Activated CD8-positive, alpha-beta memory T cell treated with anti-CD3 and anti-CD28 coated beads, Interleukin-2, amount 10 ng/mL, durations not matched to agents 7 days and 5 days (primary cell): ENCODE data around the gene C13orf46. TPM values are rescaled to one million over a fixed set of nuclear protein-coding genes. Genes with fewer than 3 reads are reported as not detected.

Experiments
- ATAC-seq: fragments of 150-1000 bp; cut with Tn5 transposase; one replicate; pipeline ENCODE4 v1.10.0; 2021; ENCODE audit warnings: moderate library complexity
- CTCF ChIA-PET: fragments of 350-600 bp; sonication (Branson Sonifier 250); formaldehyde crosslinking; loops from one replicate; lab custom pipeline; 2021; ENCODE audit warnings: antibody characterized with exemption; lab: Charles Lee
- DNase-seq: peaks from one replicate; pipeline ENCODE4 v3.0.0-alpha.2; 2020
- H3K27ac Mint-ChIP-seq: one replicate; pipeline ENCODE4 v1.8.0; 2021; ENCODE audit warnings: mild to moderate bottlenecking, mixed read lengths
- H3K27me3 Mint-ChIP-seq: one replicate; pipeline ENCODE4 v1.8.0; 2021; ENCODE audit warnings: mixed read lengths
- H3K36me3 Mint-ChIP-seq: one replicate; pipeline ENCODE4 v1.8.0; 2021; ENCODE audit warnings: mild to moderate bottlenecking, mixed read lengths
- H3K4me1 Mint-ChIP-seq: one replicate; pipeline ENCODE4 v1.8.0; 2021; ENCODE audit warnings: mixed read lengths
- H3K4me3 Mint-ChIP-seq: one replicate; pipeline ENCODE4 v1.8.0; 2021; ENCODE audit warnings: mild to moderate bottlenecking, moderate library complexity, mixed read lengths
- H3K9me3 Mint-ChIP-seq: one replicate; pipeline ENCODE4 v1.8.0; 2022; ENCODE audit warnings: low read depth, mixed read lengths
- total RNA-seq, 2 experiments: library from RNA; stranded (reverse); gene quantifications; one replicate each; pipeline ENCODE4 v1.2.3, GENCODE V29; 2021

Gene C13orf46
- total RNA-seq, 2 experiments from 2014 or later, result 0.37 to 2.3 TPM

DNA sequence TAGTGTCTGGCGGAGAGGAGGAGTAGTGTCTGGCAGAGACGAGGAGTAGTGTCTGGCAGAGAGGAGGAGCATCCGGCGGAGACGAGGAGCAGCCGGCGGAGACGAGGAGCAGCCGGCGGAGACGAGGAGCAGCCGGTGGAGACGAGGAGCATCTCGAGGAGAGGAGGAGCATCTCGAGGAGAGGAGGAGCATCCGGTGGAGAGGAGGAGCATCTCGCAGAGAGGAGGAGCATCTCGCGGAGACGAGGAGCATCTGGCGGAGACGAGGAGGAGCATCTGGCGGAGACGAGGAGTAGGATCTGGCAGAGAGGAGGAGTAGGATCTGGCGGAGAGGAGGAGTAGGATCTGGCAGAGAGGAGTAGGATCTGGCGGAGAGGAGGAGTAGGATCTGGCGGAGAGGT lies 18.2 kb downstream of the C13orf46 start:
- CTCF ChIA-PET, result no interaction called here
- H3K9me3 Mint-ChIP-seq, result peaks cover 26% of the 10 kb centered on the region
- ATAC-seq (no peak), DNase-seq (no peak)
- H3K4me3 Mint-ChIP-seq, result no peak overlapping the region
- H3K4me1 Mint-ChIP-seq, result no peaks in the 10 kb centered on the region
- no peak overlapping the region for H3K27ac Mint-ChIP-seq
- peaks cover 7% of the 10 kb centered on the region for H3K36me3 Mint-ChIP-seq
- no peaks in the 10 kb centered on the region for H3K27me3 Mint-ChIP-seq

DNA sequence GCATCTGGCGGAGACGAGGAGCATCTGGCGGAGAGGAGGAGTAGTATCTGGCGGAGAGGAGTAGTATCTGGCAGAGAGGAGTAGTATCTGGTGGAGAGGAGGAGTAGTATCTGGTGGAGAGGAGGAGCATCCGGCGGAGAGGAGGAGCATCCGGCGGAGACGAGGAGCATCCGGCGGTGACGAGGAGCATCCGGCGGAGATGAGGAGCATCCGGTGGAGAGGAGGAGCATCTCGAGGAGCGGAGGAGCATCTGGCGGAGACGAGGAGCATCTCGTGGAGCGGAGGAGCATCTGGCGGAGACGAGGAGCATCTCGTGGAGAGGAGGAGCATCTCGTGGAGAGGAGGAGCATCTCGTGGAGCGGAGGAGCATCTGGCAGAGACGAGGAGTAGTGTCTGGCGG lies 18.6 kb downstream of the C13orf46 start:
- Mint-ChIP-seq H3K9me3 (peaks cover 22% of the 10 kb centered on the region), H3K4me1 (no peaks in the 10 kb centered on the region), H3K27me3 (no peaks in the 10 kb centered on the region), H3K4me3 (no peak overlapping the region), H3K27ac (no peak overlapping the region), H3K36me3 (peaks cover 3% of the 10 kb centered on the region)
- ATAC-seq (no peak), DNase-seq (no peak)
- CTCF ChIA-PET, result no interaction called here

DNA sequence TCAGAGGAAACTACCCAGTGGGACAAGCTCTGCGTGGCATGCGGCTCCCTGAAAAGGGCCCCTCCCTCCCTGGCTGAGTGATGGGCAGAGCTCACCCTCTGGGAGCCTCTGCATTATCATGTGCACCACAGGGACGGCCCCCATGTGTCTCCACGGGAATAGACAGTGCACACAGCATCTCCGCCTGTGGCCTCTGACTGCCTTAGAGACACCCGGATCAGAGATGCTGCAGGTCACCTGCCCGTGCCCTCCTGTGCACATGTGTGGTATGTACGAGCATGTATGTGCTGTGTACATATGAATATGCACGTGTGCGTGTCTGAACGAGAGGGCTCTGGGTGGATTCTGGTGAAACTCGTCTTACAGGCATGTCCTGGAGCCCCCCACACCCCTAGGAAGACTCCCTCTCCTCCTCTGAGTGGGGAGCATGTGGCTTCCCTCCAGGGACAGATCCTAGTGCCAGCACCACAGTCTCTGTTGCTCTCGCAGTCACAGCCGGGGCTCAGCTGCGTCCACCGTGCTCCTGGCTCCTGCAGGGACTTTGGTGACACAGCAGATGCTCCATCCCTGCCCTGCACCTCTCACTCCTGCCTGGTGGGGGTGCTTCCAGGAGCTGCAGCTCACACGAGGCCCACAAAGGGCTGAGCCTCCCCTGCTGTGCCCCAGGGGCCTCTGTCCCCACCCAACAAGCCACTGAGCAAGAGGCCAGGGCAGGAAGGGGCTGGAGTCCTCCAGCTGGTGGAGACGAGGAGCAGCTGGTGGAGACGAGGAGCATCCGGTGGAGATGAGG lies 19.6 kb downstream of the C13orf46 start:
- CTCF ChIA-PET, result interaction anchor here (2.4 kb wide), 1 partner anchor 272 kb away, joined by 5 read pairs; no protein-coding TSS in a partner anchor
- no peaks in the 10 kb centered on the region for H3K36me3 Mint-ChIP-seq
- no peak overlapping the region for H3K4me3 Mint-ChIP-seq
- no peak for ATAC-seq
- H3K9me3 Mint-ChIP-seq, result peaks cover 16% of the 10 kb centered on the region
- no peaks in the 10 kb centered on the region for H3K4me1 Mint-ChIP-seq
- no peaks in the 10 kb centered on the region for H3K27me3 Mint-ChIP-seq
- H3K27ac Mint-ChIP-seq, result no peak overlapping the region
- no peak for DNase-seq

DNA sequence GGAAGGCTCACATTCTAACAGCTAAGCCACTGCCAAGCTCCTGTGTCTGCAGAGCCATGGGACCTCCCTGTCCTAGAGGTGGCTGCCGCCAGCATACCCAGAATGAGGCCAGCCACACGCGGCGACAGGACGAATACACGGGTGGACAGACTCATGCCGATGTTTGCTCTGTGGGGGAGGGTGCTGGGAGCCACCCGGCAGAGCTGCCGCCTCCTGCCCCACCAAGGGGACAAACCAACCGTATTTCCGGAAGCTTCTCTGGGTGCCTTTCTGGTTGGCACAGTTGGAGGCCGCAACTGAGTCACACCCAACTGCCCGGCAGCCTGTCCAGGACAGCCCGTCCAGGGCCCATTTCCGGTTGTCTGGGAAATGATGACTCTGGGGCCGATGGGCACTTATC lies 20.3 kb downstream of the C13orf46 start:
- ATAC-seq (no peak), DNase-seq (no peak)
- no peaks in the 10 kb centered on the region for H3K36me3 Mint-ChIP-seq
- peaks cover 13% of the 10 kb centered on the region for H3K9me3 Mint-ChIP-seq
- no peaks in the 10 kb centered on the region for H3K27me3 Mint-ChIP-seq
- no peaks in the 10 kb centered on the region for H3K4me1 Mint-ChIP-seq
- no peak overlapping the region for H3K27ac Mint-ChIP-seq
- CTCF ChIA-PET, result interaction anchor here (2.4 kb wide), 1 partner anchor 273 kb away, joined by 5 read pairs; no protein-coding TSS in a partner anchor
- no peak overlapping the region for H3K4me3 Mint-ChIP-seq

DNA sequence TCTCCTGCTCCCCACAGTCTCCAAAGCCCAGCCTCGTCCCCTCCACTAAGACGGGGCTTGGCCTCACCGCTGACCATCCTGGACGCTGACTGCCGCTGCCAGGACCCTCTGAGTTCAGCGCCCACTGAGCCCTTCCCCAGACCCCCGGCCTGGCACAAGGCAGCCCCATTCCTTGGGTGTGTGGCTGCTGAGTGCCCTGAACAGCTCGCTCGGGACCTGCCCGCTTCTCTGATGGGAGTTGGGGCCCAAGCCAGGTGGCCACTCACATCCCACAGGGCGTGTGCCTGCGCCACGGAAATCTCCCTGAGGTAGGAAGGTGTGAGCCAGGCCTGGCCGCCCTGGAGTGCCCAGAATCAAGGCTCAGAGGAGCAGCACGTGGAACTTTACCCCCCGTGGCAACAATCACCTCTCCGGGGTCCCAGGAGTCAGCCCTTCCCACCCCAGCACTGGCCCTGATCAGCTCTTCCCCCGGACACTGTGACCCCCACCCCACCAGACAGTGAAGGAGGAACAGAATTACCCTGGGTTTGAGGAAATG lies 20.8 kb downstream of the C13orf46 start:
- no peaks in the 10 kb centered on the region for H3K36me3 Mint-ChIP-seq
- H3K27ac Mint-ChIP-seq, result no peak overlapping the region
- H3K9me3 Mint-ChIP-seq, result peaks cover 11% of the 10 kb centered on the region
- CTCF ChIA-PET, result interaction anchor here (2.4 kb wide), 1 partner anchor 273 kb away, joined by 5 read pairs; no protein-coding TSS in a partner anchor
- H3K4me1 Mint-ChIP-seq, result no peaks in the 10 kb centered on the region
- H3K4me3 Mint-ChIP-seq, result no peak overlapping the region
- DNase-seq (no peak), ATAC-seq (no peak)
- H3K27me3 Mint-ChIP-seq, result no peaks in the 10 kb centered on the region

DNA sequence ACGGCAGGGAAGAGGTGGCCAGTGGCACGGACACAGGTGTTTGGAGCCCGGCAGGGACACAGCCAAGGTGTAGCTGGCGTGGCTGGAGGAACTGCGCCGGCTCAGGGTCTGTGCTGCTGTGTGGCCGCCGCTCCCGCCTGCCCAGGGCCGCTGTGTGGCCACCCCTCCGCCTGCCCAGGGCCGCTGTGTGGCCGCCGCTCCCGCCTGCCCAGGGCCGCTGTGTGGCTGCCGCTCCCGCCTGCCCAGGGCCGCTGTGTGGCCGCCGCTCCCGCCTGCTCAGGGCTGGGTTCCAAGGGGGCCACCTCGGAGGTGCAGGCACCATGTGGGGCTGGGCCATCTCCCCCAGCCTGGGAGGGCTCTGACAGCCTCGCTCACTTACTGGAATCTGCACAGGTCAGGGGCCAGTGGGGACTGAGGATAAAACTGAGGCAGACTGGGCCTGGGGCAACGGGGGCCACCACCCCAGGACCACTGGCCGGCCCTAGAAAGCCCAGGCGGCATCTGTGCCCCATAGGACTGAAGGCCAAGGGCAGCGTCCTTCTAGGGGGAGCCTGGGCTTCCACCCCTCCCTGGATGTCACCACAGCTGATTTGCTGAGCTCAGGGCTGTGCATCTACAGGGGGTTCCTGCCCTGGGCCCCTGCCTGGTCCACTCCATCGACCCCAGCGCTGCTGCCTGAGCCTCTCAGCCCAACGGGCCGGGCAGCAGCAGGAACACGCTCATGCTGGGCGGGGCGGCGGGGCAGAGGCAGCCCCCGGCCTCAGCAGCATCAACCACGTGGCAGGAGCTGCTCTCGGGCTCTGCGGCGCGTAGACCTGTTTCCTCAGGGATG lies 21.5 kb downstream of the C13orf46 start:
- DNase-seq (no peak), ATAC-seq (no peak)
- H3K4me3 Mint-ChIP-seq, result no peak overlapping the region
- H3K27me3 Mint-ChIP-seq, result no peaks in the 10 kb centered on the region
- CTCF ChIA-PET, result interaction anchor here (2.4 kb wide), 1 partner anchor 274 kb away, joined by 5 read pairs; no protein-coding TSS in a partner anchor
- H3K9me3 Mint-ChIP-seq, result peaks cover 11% of the 10 kb centered on the region
- H3K27ac Mint-ChIP-seq, result no peak overlapping the region
- H3K4me1 Mint-ChIP-seq, result no peaks in the 10 kb centered on the region
- H3K36me3 Mint-ChIP-seq, result no peaks in the 10 kb centered on the region

DNA sequence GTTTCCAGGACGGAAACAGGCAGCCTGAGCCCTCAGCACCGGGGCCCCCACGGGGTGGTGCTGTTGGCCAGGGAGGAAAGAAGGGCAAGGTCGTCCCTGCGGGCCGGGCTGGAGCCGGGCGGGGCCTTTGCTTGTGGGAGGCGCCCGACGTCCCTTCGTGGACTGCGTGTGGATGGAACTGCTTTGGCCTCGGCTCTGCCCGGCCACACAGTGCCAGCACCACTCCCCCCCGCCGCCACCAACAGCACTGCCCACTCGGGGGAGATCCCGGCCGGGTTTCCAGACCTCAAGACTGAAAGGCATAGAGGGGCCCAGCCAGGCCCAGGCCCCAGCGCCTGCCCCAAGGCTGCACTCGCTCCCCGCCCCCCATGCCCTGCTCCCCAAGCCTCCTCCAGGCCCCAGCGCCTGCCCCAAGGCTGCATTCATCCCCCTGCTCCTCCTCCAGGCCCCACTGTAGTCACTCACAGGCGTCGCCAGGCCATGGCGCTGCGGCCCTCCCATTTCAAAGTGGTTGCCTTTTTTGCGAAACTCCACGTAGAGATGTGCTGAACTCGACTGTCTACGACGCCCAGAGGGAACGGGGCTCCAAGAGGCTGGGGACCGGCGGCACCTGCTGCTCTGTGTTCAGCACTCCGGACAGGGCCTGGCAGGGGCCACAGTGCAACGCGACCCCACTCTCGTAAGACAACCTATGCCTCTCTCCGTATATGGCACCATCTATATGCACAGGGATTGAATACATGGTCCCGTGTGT lies 22.5 kb downstream of the C13orf46 start:
- Mint-ChIP-seq H3K9me3 (peaks cover 11% of the 10 kb centered on the region), H3K4me1 (no peaks in the 10 kb centered on the region), H3K4me3 (no peak overlapping the region), H3K36me3 (no peaks in the 10 kb centered on the region), H3K27me3 (no peaks in the 10 kb centered on the region), H3K27ac (no peak overlapping the region)
- ATAC-seq, result peak; percentile 86
- CTCF ChIA-PET, result no interaction called here
- DNase-seq, result peak; percentile 67

DNA sequence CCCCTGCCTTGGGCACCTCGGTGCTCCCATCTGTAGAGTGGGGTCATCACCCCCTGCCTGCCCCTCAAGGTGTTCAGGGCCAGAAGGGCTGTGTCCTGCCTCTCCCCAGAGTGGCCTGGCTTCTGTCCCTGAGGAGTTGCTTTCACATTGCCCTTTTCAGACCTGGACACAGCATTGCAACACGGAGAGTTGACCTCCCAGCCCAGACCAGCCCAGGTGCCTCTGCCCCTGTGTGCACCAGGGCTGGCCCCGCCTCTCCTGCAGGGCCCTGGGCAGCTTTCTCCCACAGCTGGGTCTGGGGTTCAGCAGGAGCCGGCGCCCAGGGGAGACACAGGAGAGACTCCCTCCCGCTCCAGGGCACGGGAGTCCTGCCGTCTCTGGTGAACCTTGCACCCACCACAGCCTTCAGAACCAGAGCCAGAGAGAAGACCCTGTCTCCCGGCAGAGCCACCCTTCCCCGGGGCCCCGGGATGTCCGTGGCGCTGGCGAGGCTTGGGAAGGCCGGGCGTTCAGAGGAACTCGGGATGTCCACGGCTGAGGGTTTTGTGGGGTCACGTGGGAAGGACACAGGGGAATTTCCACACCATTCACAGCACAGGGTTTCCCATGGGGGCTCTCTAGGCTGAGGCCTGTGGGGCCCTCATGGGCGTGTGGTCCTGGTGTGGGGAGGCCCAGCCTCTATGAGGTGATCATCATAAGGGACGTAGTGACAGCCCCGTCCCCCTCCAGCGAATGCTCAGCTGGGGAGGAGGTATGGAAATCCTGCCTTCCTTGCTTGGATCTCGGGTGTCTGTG lies 23.2 kb downstream of the C13orf46 start:
- Mint-ChIP-seq H3K36me3 (no peaks in the 10 kb centered on the region), H3K4me3 (no peak overlapping the region), H3K4me1 (no peaks in the 10 kb centered on the region), H3K27ac (no peak overlapping the region), H3K9me3 (peaks cover 8% of the 10 kb centered on the region), H3K27me3 (no peaks in the 10 kb centered on the region)
- CTCF ChIA-PET, result no interaction called here
- no peak for DNase-seq
- peak; percentile 27 for ATAC-seq

DNA sequence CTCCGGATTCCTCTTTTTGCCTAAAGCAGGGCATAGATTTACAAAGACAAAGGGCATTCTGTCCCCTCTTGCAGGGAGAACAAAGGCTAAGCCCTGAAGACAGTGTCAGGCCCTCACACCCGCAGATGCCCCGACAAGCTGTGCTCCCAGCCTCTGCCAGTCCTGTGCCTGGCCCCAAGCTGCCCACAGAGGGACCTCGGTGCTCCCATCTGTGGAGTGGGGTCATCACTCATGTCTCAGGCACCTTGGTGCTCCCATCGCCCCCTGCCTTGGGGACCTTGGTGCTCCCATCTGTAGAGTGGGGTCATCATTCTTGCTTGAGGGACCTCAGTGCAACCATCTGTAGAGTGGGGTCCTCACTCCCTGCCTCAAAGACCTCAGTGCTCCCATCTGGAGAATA lies 24.3 kb downstream of the C13orf46 start:
- Mint-ChIP-seq H3K27me3 (no peaks in the 10 kb centered on the region), H3K4me3 (no peak overlapping the region), H3K4me1 (no peaks in the 10 kb centered on the region), H3K9me3 (no peaks in the 10 kb centered on the region), H3K36me3 (no peaks in the 10 kb centered on the region), H3K27ac (no peak overlapping the region)
- ATAC-seq, result no peak
- CTCF ChIA-PET, result no interaction called here
- no peak for DNase-seq

DNA sequence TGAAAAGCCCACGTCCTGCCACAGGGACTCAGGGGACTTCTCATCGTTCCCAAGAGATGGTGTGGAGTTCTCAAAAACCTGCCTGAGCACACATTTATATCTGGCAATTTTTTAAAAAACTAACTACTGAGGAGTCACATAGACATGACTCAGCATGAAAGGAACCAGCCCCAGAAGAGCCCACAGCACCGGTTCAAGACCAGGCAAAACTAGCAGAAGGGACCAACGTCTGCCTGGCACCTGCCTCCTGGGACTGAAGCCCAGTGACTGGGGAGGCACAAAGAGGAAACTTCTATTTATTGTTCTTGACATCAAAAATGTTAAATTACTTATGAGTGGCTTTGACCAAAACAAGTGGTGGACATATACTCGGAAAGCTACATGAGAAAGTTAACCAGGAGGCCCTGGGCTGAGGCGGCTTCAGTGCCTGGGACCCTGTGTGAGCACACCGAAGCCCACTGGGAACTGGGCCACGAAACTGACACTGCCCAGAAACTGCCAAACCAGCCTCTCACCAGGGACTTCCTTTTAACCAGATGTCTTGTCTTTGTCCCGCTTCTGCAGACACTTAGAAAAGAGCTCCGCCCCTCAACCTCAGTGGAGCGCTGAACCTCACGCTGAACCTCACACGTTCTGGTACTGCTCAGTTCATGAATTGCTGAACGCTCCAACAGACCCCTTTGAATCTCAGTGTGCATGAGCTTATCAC lies 25.7 kb downstream of the C13orf46 start:
- Mint-ChIP-seq H3K4me1 (no peaks in the 10 kb centered on the region), H3K27ac (no peak overlapping the region), H3K27me3 (no peaks in the 10 kb centered on the region), H3K9me3 (no peaks in the 10 kb centered on the region), H3K36me3 (no peaks in the 10 kb centered on the region), H3K4me3 (no peak overlapping the region)
- ATAC-seq (no peak), DNase-seq (no peak)
- CTCF ChIA-PET, result interaction anchor here (1.0 kb wide), 2 partner anchors 272 to 278 kb away, joined by 3 read pairs; no protein-coding TSS in a partner anchor

DNA sequence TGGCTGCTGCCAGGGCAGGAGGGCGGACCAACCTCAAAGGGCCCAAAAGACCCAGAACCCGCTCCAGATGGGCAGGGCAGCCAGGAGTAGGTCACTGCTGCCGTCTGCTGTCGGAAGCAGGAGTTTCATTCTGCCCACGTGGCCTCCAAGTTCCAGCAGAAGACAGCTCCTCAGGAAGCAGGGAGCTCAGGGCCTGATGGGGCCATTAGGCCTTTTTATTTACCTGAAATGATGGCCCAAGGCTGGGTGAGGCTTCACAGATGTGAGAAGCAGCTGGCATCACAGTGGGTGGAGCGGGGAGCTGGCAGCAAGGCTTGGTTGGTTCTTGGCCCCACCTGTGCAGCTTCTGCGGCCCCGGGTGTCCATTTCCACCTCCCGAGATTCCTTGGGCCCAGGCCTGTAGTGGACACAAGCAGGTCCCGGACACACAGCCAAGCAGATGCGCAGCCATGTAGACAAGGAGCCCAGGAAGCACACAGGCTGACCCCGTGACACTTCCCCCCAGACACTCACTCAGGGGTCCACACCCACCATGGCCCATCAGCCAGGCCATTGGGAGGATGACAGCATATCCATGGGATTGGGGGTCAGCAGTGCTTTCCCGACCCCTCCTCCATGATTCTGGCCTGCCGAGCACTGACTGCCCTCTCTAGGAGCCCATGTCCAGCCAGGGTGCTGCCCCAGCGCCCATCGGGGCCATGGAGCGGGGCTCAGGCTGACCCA lies 26.4 kb downstream of the C13orf46 start:
- Mint-ChIP-seq H3K27ac (no peak overlapping the region), H3K9me3 (no peaks in the 10 kb centered on the region), H3K4me3 (no peak overlapping the region), H3K27me3 (no peaks in the 10 kb centered on the region), H3K4me1 (no peaks in the 10 kb centered on the region), H3K36me3 (no peaks in the 10 kb centered on the region)
- DNase-seq, result no peak
- ATAC-seq, result no peak
- CTCF ChIA-PET, result no interaction called here
